ENCODE data around the gene PLEKHG7.

DNA sequence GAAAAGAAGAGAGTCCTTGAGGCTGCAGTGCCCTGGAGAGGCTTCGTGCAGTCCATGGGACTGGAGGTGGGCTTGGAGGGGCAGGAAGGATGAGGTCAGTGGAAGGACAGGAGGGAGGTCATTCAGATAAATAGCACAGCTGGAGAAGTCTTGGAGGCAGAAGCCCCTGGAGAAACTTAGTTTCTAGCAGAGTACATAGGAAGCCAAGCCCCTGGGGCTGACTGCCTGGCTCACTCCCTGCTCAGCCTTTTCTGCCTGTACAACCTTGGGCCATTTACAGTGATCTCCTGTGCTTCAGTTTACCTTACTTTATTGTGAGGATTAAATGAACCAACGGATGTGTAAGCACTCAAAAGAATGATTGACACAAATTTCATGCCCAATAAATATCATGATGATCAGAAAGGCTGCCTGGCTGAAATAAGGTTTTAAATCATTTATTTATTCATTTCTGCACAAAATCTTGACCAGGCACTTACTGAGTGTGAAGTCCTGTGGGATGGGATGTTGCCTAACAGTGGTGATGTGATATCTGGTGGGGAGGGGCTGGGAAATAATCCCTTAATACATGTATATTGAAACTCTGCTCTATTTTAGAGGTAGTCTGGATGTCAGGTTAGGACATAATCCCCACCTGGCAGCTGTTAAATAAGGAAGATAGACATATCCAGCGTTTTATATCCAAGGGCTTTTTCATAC, 54.3 kb downstream of the PLEKHG7 start:
- TF ChIP-seq, protein P1, sequence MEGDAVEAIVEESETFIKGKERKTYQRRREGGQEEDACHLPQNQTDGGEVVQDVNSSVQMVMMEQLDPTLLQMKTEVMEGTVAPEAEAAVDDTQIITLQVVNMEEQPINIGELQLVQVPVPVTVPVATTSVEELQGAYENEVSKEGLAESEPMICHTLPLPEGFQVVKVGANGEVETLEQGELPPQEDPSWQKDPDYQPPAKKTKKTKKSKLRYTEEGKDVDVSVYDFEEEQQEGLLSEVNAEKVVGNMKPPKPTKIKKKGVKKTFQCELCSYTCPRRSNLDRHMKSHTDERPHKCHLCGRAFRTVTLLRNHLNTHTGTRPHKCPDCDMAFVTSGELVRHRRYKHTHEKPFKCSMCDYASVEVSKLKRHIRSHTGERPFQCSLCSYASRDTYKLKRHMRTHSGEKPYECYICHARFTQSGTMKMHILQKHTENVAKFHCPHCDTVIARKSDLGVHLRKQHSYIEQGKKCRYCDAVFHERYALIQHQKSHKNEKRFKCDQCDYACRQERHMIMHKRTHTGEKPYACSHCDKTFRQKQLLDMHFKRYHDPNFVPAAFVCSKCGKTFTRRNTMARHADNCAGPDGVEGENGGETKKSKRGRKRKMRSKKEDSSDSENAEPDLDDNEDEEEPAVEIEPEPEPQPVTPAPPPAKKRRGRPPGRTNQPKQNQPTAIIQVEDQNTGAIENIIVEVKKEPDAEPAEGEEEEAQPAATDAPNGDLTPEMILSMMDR (IDR thresholded peaks at IDR 0.05 in 2 of 3, conservative IDR thresholded peaks at IDR 0.05 in 1 of 3; ENCODE audit: borderline replicate concordance in 1 of 3, insufficient read depth in 1 of 3, low read depth in 2 of 3, low read length in 2 of 3), result no peak
- no peak for TF ChIP-seq POLR2A (IDR thresholded peaks at IDR 0.05; ENCODE audit: borderline replicate concordance, extremely low read depth, insufficient read depth, insufficient read length)
- TF ChIP-seq, protein P2, sequence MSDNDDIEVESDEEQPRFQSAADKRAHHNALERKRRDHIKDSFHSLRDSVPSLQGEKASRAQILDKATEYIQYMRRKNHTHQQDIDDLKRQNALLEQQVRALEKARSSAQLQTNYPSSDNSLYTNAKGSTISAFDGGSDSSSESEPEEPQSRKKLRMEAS (IDR thresholded peaks at IDR 0.05), result no peak
- TF ChIP-seq ZNF274 (IDR thresholded peaks at IDR 0.05; ENCODE audit: low read depth, low read length), result no peak
- no peak for TF ChIP-seq EGR1 (IDR thresholded peaks at IDR 0.05; ENCODE audit: low read depth)
- TF ChIP-seq, protein P3, sequence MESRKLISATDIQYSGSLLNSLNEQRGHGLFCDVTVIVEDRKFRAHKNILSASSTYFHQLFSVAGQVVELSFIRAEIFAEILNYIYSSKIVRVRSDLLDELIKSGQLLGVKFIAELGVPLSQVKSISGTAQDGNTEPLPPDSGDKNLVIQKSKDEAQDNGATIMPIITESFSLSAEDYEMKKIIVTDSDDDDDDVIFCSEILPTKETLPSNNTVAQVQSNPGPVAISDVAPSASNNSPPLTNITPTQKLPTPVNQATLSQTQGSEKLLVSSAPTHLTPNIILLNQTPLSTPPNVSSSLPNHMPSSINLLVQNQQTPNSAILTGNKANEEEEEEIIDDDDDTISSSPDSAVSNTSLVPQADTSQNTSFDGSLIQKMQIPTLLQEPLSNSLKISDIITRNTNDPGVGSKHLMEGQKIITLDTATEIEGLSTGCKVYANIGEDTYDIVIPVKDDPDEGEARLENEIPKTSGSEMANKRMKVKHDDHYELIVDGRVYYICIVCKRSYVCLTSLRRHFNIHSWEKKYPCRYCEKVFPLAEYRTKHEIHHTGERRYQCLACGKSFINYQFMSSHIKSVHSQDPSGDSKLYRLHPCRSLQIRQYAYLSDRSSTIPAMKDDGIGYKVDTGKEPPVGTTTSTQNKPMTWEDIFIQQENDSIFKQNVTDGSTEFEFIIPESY (IDR thresholded peaks at IDR 0.05; ENCODE audit: extremely low read depth, insufficient replicate concordance, low read length), result no peak
- TF ChIP-seq, protein P4, sequence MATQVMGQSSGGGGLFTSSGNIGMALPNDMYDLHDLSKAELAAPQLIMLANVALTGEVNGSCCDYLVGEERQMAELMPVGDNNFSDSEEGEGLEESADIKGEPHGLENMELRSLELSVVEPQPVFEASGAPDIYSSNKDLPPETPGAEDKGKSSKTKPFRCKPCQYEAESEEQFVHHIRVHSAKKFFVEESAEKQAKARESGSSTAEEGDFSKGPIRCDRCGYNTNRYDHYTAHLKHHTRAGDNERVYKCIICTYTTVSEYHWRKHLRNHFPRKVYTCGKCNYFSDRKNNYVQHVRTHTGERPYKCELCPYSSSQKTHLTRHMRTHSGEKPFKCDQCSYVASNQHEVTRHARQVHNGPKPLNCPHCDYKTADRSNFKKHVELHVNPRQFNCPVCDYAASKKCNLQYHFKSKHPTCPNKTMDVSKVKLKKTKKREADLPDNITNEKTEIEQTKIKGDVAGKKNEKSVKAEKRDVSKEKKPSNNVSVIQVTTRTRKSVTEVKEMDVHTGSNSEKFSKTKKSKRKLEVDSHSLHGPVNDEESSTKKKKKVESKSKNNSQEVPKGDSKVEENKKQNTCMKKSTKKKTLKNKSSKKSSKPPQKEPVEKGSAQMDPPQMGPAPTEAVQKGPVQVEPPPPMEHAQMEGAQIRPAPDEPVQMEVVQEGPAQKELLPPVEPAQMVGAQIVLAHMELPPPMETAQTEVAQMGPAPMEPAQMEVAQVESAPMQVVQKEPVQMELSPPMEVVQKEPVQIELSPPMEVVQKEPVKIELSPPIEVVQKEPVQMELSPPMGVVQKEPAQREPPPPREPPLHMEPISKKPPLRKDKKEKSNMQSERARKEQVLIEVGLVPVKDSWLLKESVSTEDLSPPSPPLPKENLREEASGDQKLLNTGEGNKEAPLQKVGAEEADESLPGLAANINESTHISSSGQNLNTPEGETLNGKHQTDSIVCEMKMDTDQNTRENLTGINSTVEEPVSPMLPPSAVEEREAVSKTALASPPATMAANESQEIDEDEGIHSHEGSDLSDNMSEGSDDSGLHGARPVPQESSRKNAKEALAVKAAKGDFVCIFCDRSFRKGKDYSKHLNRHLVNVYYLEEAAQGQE (IDR thresholded peaks at IDR 0.05; ENCODE audit: low read depth), result no peak
- TF ChIP-seq CEBPB (IDR thresholded peaks at IDR 0.05; ENCODE audit: low read depth), result no peak
- no peak for TF ChIP-seq EZH2phosphoT487 (IDR thresholded peaks at IDR 0.05; ENCODE audit: borderline replicate concordance)
- TF ChIP-seq SP1 (IDR thresholded peaks at IDR 0.05; ENCODE audit: low read depth), result no peak
- TF ChIP-seq ELF1 (IDR thresholded peaks at IDR 0.05; ENCODE audit: borderline replicate concordance, low read depth), result no peak
- no peak for TF ChIP-seq POLR2AphosphoS5 (IDR thresholded peaks at IDR 0.05; ENCODE audit: low read depth, low read length)

Data from HCT116 (cell line).